Peyer's patch (tissue), 4 donors: ENCODE data around the gene GAL3ST1.

Experiments
- POLR2A ChIP-seq, 2 donors: fragments of 450-650 bp; IDR thresholded peaks; one replicate each; pipeline ENCODE4 v1.5.1; 2017; ENCODE audit warnings: antibody characterized with exemption in 2 of 2, mild to moderate bottlenecking in 2 of 2, moderate library complexity in 2 of 2
- TF ChIP-seq, protein P1 (sequence below), 6 experiments: fragments of 450-650 bp in 4 of 6; fragments of 200-600 bp in 2 of 6; sonication (generic) in 1 of 6; IDR thresholded peaks; one replicate each; pipeline ENCODE4 v1.5.1; 2017 to 2019; ENCODE audit warnings: antibody characterized with exemption in 6 of 6, mild to moderate bottlenecking in 3 of 6, moderate library complexity in 1 of 6

DNA sequence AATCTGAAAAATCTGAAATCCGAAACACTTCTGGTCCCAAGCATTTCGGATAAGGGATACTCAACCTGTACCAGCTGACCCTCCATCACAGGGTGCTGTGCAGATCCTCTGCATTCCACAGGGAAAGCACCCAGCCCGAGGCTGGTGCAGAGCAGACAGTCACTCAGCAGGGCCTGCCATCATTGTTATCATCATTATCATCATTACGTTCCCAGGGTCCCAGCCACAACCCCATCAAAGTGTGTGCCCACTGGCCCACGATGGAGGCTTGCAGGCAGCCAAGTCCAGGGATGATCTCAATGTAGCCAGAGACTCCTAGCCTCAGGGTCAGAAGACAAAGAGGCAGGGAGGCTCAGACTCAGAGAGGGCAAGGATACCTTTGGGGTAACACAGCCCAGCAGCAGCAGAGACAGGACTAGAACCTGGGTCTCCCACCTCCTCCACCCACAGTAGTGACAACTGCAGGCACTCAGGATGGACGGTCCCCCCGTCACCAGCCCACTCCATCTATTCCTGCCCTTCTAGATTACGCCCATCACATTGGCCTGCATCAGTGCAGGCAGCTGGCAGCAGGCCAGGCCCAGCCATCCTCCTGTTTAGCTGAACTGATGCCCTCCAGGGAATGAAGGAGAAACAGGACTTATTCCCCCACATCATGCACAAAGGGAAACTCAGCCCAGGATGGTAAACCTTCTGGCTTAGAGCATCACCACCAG, 10.3 kb downstream of the GAL3ST1 start:
- TF ChIP-seq, protein P1, sequence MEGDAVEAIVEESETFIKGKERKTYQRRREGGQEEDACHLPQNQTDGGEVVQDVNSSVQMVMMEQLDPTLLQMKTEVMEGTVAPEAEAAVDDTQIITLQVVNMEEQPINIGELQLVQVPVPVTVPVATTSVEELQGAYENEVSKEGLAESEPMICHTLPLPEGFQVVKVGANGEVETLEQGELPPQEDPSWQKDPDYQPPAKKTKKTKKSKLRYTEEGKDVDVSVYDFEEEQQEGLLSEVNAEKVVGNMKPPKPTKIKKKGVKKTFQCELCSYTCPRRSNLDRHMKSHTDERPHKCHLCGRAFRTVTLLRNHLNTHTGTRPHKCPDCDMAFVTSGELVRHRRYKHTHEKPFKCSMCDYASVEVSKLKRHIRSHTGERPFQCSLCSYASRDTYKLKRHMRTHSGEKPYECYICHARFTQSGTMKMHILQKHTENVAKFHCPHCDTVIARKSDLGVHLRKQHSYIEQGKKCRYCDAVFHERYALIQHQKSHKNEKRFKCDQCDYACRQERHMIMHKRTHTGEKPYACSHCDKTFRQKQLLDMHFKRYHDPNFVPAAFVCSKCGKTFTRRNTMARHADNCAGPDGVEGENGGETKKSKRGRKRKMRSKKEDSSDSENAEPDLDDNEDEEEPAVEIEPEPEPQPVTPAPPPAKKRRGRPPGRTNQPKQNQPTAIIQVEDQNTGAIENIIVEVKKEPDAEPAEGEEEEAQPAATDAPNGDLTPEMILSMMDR (IDR thresholded peaks at IDR 0.05), result no peak
- no peak for TF ChIP-seq POLR2A (IDR thresholded peaks at IDR 0.05)
